CD4-positive, CD25-positive, alpha-beta regulatory T cell (primary cell): ENCODE data around the gene RAB14. TPM values are rescaled to one million over a fixed set of nuclear protein-coding genes. Genes with fewer than 3 reads are reported as not detected.

Source experiments
- ATAC-seq, 2 donors: fragments of 150-1000 bp; cut with Tn5 transposase; one replicate each; pipeline ENCODE4 v1.10.0; 2021; ENCODE audit warnings: low read depth in 2 of 2, moderate number of reproducible peaks in 2 of 2, moderate library complexity in 1 of 2
- DNase-seq, 3 donors: peaks; one replicate each; pipeline versions ENCODE4 v3.0.0 to v3.0.0-alpha.2; 2012 to 2022; ENCODE audit warnings: mixed read lengths in 1 of 3
- H3K27ac ChIP-seq: one replicate; pipeline ENCODE4 v1.7.0; 2013; ENCODE audit warnings: mild to moderate bottlenecking, low read length; ENCODE audit not compliant: insufficient read depth, poor library complexity, severe bottlenecking
- H3K27me3 ChIP-seq: one replicate; pipeline ENCODE4 v1.7.0; 2013; ENCODE audit warnings: low read length; ENCODE audit not compliant: control insufficient read depth, insufficient read depth
- H3K36me3 ChIP-seq: one replicate; pipeline ENCODE4 v1.7.0; 2013; ENCODE audit warnings: mild to moderate bottlenecking, low read length, moderate library complexity; ENCODE audit not compliant: control insufficient read depth, insufficient read depth
- H3K4me1 ChIP-seq: 2 replicates; pipeline ENCODE4 v1.7.0; 2013; ENCODE audit warnings: mild to moderate bottlenecking, low read length; ENCODE audit not compliant: insufficient read depth, control insufficient read depth, poor library complexity, severe bottlenecking
- H3K4me3 ChIP-seq: one replicate; pipeline ENCODE4 v1.7.0; 2013; ENCODE audit warnings: low read depth, mild to moderate bottlenecking, low read length, moderate library complexity
- H3K9me3 ChIP-seq, 2 experiments: 1 replicate in 1 of 2; 2 replicates in 1 of 2; pipeline ENCODE4 v1.7.0; 2013; ENCODE audit warnings: low read length in 2 of 2, mild to moderate bottlenecking in 1 of 2, moderate library complexity in 1 of 2; ENCODE audit not compliant: control insufficient read depth in 2 of 2
- H3K27ac Mint-ChIP-seq, 3 donors: one replicate each; pipeline ENCODE4 v1.8.0; 2020 to 2022; ENCODE audit warnings: mild to moderate bottlenecking in 3 of 3, mixed read lengths in 3 of 3, moderate library complexity in 2 of 3
- H3K27me3 Mint-ChIP-seq: one replicate; pipeline ENCODE4 v1.8.0; 2022; ENCODE audit warnings: mild to moderate bottlenecking, mixed read lengths
- H3K36me3 Mint-ChIP-seq: one replicate; pipeline ENCODE4 v1.8.0; 2020; ENCODE audit warnings: mixed read lengths
- H3K4me1 Mint-ChIP-seq, 4 donors: one replicate each; pipeline ENCODE4 v1.8.0; 2020 to 2022; ENCODE audit warnings: mixed read lengths in 4 of 4, mild to moderate bottlenecking in 1 of 4
- H3K4me3 Mint-ChIP-seq, 4 donors: one replicate each; pipeline ENCODE4 v1.8.0; 2020 to 2022; ENCODE audit warnings: mild to moderate bottlenecking in 4 of 4, mixed read lengths in 4 of 4, moderate library complexity in 3 of 4
- H3K9me3 Mint-ChIP-seq, 7 donors: one replicate each; pipeline ENCODE4 v1.8.0; 2020 to 2022; ENCODE audit warnings: mixed read lengths in 7 of 7, mild to moderate bottlenecking in 3 of 7, moderate library complexity in 2 of 7
- polyA plus RNA-seq, 4 donors: library from polyadenylated mRNA; unstranded; fragments of 300-500 nt; fragmentation: Illumina TruSeq; gene quantifications; one replicate each; pipeline ENCODE4 v1.2.3, GENCODE V29; 2021
- total RNA-seq: library from RNA; stranded (reverse); gene quantifications from one replicate; pipeline ENCODE4 v1.2.3, GENCODE V29; 2022

Gene RAB14
- total RNA-seq, result 56.8 TPM
- polyA plus RNA-seq, result 10 to 100 TPM; 36.8 to 54.7 (median 45.1) TPM

DNA sequence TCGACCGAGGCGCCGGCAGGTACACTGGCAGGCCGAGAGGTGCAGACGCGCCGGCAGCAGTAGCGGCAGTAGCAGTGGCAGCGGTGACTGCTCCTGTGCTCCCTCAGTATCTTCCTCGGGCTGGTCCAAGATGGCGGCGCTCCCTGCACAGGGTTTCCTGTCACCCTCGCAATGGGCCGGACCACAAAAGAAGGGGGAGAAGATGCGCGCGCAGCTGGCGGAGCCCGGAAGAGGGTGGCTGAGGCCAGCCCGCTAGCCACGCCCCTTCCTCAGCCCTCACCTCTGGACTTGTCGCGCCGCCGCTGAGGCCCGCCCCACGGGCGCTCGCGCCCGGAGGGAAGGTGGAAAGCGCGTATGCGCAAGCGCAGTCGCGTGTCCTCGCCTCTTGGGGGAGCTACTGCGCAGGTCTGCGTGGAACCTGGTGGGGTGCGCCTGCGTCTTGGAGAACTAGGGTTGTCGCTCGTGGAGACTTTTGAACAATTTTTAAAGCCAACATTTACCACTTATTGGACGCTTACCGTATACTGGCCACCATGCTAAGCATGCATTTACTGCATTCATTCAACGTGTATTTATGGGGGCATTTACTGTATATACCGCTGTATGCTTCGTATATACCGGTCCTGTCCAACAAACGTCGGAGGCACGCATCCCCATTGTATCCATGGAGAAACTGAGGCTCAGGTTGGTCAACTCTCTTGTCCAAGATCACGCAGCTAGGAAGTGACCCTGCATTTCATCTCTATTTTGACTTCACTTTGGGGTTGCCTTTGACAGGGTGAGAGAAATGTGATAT lies at the start of gene RAB14:
Gene RAB14 (minus strand): TSS at position 132 of the 796 bp plus-strand sequence. CDS start 8,457 bp downstream, outside the sequence.
- Mint-ChIP-seq H3K4me3 (peak within 1 kb of the TSS; percentile 94 to 98 (median 96)), H3K9me3 (peaks cover 0 to 1% (median 0%) of the 10 kb centered on the region in 7 donors), H3K27ac (peak within 1 kb of the TSS; percentile 96 to 98 (median 97)), H3K4me1 (peaks cover 36 to 60% (median 47%) of the 10 kb centered on the region in 4 donors), H3K27me3 (peaks cover 6% of the 10 kb centered on the region), H3K36me3 (no peaks in the 10 kb centered on the region)
- Histone ChIP-seq H3K36me3 (no peaks in the 10 kb centered on the region), H3K27ac (peak within 1 kb of the TSS; percentile 93), H3K27me3 (no peaks in the 10 kb centered on the region), H3K4me1 (peaks cover 45% of the 10 kb centered on the region), H3K9me3 (no peaks in the 10 kb centered on the region), H3K4me3 (peak within 1 kb of the TSS; percentile 97)
- DNase-seq, result peak; percentile 99 to 100 (median 100)
- peak; percentile 88 to 90 for ATAC-seq

DNA sequence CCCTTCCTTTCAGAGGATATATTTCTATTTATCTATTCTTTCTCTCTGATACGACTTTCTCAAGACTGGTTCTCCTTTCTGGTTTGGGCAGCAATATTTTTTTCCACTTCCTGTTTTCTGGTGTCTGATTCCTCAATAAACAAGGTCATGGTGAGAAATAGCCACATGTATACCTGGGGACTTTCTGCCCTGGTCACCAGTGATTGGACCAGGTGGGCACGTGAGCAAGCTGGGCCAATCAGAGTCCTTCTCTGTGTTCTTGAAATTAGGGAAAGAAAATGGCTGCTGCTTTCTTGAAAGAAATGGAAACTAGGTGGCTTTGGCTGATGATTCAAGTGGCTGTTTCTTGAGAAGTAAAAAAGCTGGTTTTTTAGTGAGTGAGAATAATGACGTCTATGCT lies 47.9 kb upstream of the RAB14 start:
- Mint-ChIP-seq H3K36me3 (peaks cover 20% of the 10 kb centered on the region), H3K4me3 (no peak overlapping the region), H3K9me3 (peaks cover 0 to 2% (median 0%) of the 10 kb centered on the region in 7 donors), H3K27ac (no peak overlapping the region), H3K4me1 (peaks cover 0 to 5% (median 0%) of the 10 kb centered on the region in 4 donors), H3K27me3 (peaks cover 4% of the 10 kb centered on the region)
- no peak overlapping the region for H3K27ac ChIP-seq
- no peaks in the 10 kb centered on the region for H3K9me3 ChIP-seq
- no peak overlapping the region for H3K4me3 ChIP-seq
- DNase-seq (no peak), ATAC-seq (no peak)
- no peaks in the 10 kb centered on the region for H3K27me3 ChIP-seq
- H3K36me3 ChIP-seq, result no peaks in the 10 kb centered on the region
- H3K4me1 ChIP-seq, result no peaks in the 10 kb centered on the region

DNA sequence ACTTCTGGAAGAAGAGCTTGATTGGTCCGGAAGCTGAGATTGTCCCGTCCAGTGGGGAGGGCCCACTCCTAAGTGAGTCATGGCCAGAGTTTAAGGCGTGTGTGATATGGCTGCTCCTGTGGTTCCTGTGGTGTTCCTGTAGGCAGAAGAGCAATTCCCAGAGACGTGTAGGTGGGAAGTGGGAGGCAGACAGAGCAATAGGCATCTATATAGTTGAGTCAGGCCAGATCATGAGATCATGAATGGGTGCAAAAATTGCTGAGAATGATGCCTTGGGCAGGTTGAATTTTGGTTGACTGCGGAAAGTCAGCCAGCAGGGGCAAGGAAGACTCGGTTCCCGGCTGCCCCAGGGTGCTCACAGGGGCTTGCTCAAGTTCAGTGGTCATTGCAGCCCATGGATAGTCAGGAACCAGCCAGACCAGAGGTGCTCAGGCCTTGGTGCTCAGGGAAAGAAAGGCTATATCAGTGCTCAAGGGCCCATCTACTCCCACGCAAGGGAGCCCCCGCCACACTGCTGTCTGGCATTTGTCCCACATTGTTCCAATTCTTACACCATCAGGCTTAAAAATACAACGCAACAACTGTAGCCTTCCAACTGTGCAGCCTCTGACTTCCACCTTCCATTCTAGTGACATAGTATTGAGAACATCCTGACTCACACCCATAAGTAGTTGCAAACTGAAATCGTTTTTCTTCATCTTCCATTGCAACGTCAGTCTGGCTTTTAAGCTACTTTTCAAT lies 45.3 kb upstream of the RAB14 start:
- Histone ChIP-seq H3K9me3 (peaks cover 0 to 5% of the 10 kb centered on the region in 2 experiments), H3K27me3 (no peaks in the 10 kb centered on the region), H3K36me3 (no peaks in the 10 kb centered on the region), H3K4me1 (no peaks in the 10 kb centered on the region), H3K4me3 (no peak overlapping the region), H3K27ac (no peak overlapping the region)
- Mint-ChIP-seq H3K9me3 (peaks cover 0 to 8% (median 1%) of the 10 kb centered on the region in 7 donors), H3K4me1 (peaks cover 0 to 2% (median 0%) of the 10 kb centered on the region in 4 donors), H3K27me3 (no peaks in the 10 kb centered on the region), H3K27ac (peak overlapping the region in 1 of 3 donors; percentile 93), H3K4me3 (no peak overlapping the region), H3K36me3 (peaks cover 14% of the 10 kb centered on the region)
- no peak for DNase-seq
- no peak for ATAC-seq

GRCh38 chr9:121242959-121243346 lies 41.3 kb upstream of the RAB14 start:
- Histone ChIP-seq H3K9me3 (peaks cover 0 to 5% of the 10 kb centered on the region in 2 experiments), H3K4me3 (no peak overlapping the region), H3K27me3 (no peaks in the 10 kb centered on the region), H3K4me1 (no peaks in the 10 kb centered on the region), H3K27ac (no peak overlapping the region), H3K36me3 (no peaks in the 10 kb centered on the region)
- DNase-seq (no peak), ATAC-seq (no peak)
- Mint-ChIP-seq H3K27me3 (no peaks in the 10 kb centered on the region), H3K4me1 (peaks cover 0 to 2% (median 0%) of the 10 kb centered on the region in 4 donors), H3K9me3 (peaks cover 0 to 8% (median 1%) of the 10 kb centered on the region in 7 donors), H3K27ac (no peak overlapping the region), H3K4me3 (no peak overlapping the region), H3K36me3 (peaks cover 9% of the 10 kb centered on the region)

DNA sequence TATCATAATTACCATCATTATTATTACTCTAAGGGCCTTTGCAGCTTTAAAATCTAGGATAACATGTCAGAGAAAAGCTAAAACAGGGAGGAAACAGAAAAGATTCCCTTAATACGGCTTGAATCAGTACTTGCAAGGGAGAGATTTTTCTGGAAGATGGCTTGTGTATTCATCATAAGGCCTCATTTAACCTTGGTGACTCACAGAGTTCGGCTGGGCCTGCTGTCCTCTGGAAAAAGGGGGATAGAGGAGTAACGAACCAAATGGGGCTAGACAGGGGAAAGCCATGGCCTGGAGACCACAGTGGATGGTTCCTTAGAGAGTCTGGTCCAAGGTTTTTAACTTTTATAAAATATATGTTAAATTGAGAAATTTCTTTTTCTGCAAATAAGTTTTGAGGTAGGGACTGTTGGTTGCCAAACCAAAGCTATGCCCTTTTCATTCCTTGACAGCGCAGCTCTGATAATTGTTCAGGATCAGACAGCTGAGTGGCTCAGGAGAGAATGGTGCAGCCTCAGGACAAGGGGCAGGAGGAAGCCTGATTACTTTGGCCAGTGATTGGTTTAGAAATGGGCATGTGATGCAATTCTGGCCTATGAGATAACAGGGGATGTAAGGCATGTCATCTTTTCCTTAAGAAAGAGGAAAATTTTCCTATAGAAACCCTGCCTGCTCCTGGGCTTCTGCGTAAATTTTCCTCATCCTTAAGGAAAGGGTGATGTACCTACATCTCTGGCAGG lies 40.7 kb upstream of the RAB14 start:
- no peak for ATAC-seq
- no peaks in the 10 kb centered on the region for H3K27me3 Mint-ChIP-seq
- no peaks in the 10 kb centered on the region for H3K27me3 ChIP-seq

GRCh38 chr9:121240472-121241135 lies 38.9 kb upstream of the RAB14 start:
- Mint-ChIP-seq H3K4me1 (peaks cover 0 to 3% (median 0%) of the 10 kb centered on the region in 4 donors), H3K4me3 (no peak overlapping the region), H3K27me3 (no peaks in the 10 kb centered on the region), H3K36me3 (peaks cover 15% of the 10 kb centered on the region), H3K9me3 (peaks cover 0 to 8% (median 1%) of the 10 kb centered on the region in 7 donors), H3K27ac (no peak overlapping the region)
- Histone ChIP-seq H3K9me3 (peaks cover 0 to 5% of the 10 kb centered on the region in 2 experiments), H3K4me3 (no peak overlapping the region), H3K27ac (no peak overlapping the region), H3K27me3 (no peaks in the 10 kb centered on the region), H3K36me3 (no peaks in the 10 kb centered on the region), H3K4me1 (no peaks in the 10 kb centered on the region)
- ATAC-seq, result no peak
- no peak for DNase-seq

More for the DNA sequence above, 40.7 kb upstream of the RAB14 start:
- H3K4me1 ChIP-seq, result no peaks in the 10 kb centered on the region
- H3K36me3 ChIP-seq, result no peaks in the 10 kb centered on the region
- peaks cover 0 to 2% (median 0%) of the 10 kb centered on the region in 4 donors for H3K4me1 Mint-ChIP-seq
- H3K4me3 ChIP-seq, result no peak overlapping the region
- DNase-seq, result no peak
- H3K36me3 Mint-ChIP-seq, result peaks cover 9% of the 10 kb centered on the region
- peaks cover 0 to 8% (median 1%) of the 10 kb centered on the region in 7 donors for H3K9me3 Mint-ChIP-seq
- no peak overlapping the region for H3K27ac Mint-ChIP-seq
- no peak overlapping the region for H3K27ac ChIP-seq
- no peak overlapping the region for H3K4me3 Mint-ChIP-seq
- peaks cover 0 to 5% of the 10 kb centered on the region in 2 experiments for H3K9me3 ChIP-seq

GRCh38 chr9:121239851-121240250 lies 38.2 kb upstream of the RAB14 start:
- H3K4me1 ChIP-seq, result no peaks in the 10 kb centered on the region
- DNase-seq (no peak), ATAC-seq (no peak)
- no peaks in the 10 kb centered on the region for H3K27me3 ChIP-seq
- Mint-ChIP-seq H3K4me3 (no peak overlapping the region), H3K36me3 (peaks cover 15% of the 10 kb centered on the region), H3K4me1 (peaks cover 0 to 3% (median 0%) of the 10 kb centered on the region in 4 donors), H3K27me3 (no peaks in the 10 kb centered on the region), H3K9me3 (peaks cover 0 to 8% (median 1%) of the 10 kb centered on the region in 7 donors), H3K27ac (no peak overlapping the region)
- no peak overlapping the region for H3K4me3 ChIP-seq
- peaks cover 0 to 5% of the 10 kb centered on the region in 2 experiments for H3K9me3 ChIP-seq
- no peaks in the 10 kb centered on the region for H3K36me3 ChIP-seq
- H3K27ac ChIP-seq, result no peak overlapping the region
